Transverse colon (tissue), 4 donors: ENCODE results near the gene UAP1L1. TPM values are rescaled to one million over a fixed set of nuclear protein-coding genes. Genes with fewer than 3 reads are reported as not detected.

Source experiments
- DNase-seq: peaks from one replicate; pipeline ENCODE4 v3.0.0-alpha.2; 2019
- H3K27ac ChIP-seq, 4 donors: fragments of 200-600 bp; sonication (generic); 2 replicates each; pipeline ENCODE4 v1.5.1; 2016 to 2018; ENCODE audit warnings: inconsistent platforms in 4 of 4
- H3K27me3 ChIP-seq: fragments of 200-600 bp; sonication (generic); 2 replicates; pipeline ENCODE4 v1.5.1; 2017; ENCODE audit warnings: inconsistent platforms
- H3K36me3 ChIP-seq, 4 donors: fragments of 200-600 bp; sonication (generic); 2 replicates each; pipeline ENCODE4 v1.5.1; 2017 to 2019; ENCODE audit warnings: inconsistent platforms in 4 of 4
- H3K4me1 ChIP-seq, 4 donors: fragments of 200-600 bp; sonication (generic); 2 replicates each; pipeline ENCODE4 v1.5.1; 2017 to 2020; ENCODE audit warnings: inconsistent platforms in 4 of 4
- H3K4me3 ChIP-seq, 4 donors: fragments of 200-600 bp; sonication (generic); 1 replicate in 1 of 4; 2 replicates in 3 of 4; pipeline versions ENCODE4 v1.5.1 to v1.6.1; 2017 to 2019; ENCODE audit warnings: inconsistent platforms in 4 of 4
- H3K9me3 ChIP-seq, 2 donors: fragments of 200-600 bp; sonication (generic); 2 replicates each; pipeline ENCODE4 v1.5.1; 2017 to 2019; ENCODE audit warnings: inconsistent platforms in 2 of 2
- EP300 ChIP-seq: sonication (generic); formaldehyde crosslinking; IDR thresholded peaks from one replicate; pipeline ENCODE4 v1.6.1; 2017; ENCODE audit warnings: antibody characterized with exemption, low read depth
- POLR2A ChIP-seq: fragments of 450-650 bp; IDR thresholded peaks from one replicate; pipeline ENCODE4 v1.6.1; 2016; ENCODE audit warnings: antibody characterized with exemption, mild to moderate bottlenecking, moderate library complexity
- POLR2AphosphoS5 ChIP-seq, 3 donors: sonication (generic); formaldehyde crosslinking; IDR thresholded peaks; one replicate each; pipeline ENCODE4 v1.6.1; 2016; ENCODE audit warnings: antibody characterized with exemption in 3 of 3
- WGBS, 2 donors: methylation state at CpG; one replicate each; pipeline ENCODE4 v1.1.5; 2018; ENCODE audit warnings: low coverage in 1 of 2; 5-methylcytosine and 5-hydroxymethylcytosine counted together
- in situ Hi-C, 4 donors: fragments of 200-750 bp; cut with MboI; loops; one replicate each; pipeline versions ENCODE4 v1.15.0 to v1.15.1; 2017; ENCODE audit warnings: low sequenced_read_pairs in 3 of 4, low pct_ligation_motif_present in 1 of 4, low pct_unique_long_range_greater_than_20kb in 1 of 4
- intact Hi-C: fragments of 100-400 bp; cut with DNase I; formaldehyde crosslinking; loops from one replicate; pipeline ENCODE4 v1.15.1; 2023; ENCODE audit warnings: low total_unique reads
- total RNA-seq, 4 donors: library from RNA; depleted of rRNA; stranded (reverse); fragments of >200 nt; gene quantifications; one replicate each; pipeline ENCODE4 v1.1.0, GENCODE V29; 2016
- TF ChIP-seq, protein P1 (sequence below), 5 experiments: fragments of 200-600 bp in 3 of 5; fragments of 450-650 bp in 2 of 5; sonication (generic) in 3 of 5; IDR thresholded peaks; 1 replicate in 2 of 5; 2 replicates in 3 of 5; pipeline ENCODE4 v1.5.1; 2016 to 2017; ENCODE audit warnings: antibody characterized with exemption in 5 of 5, inconsistent platforms in 3 of 5, mild to moderate bottlenecking in 2 of 5, moderate library complexity in 1 of 5

The UAP1L1 gene
- total RNA-seq, 4 donors from 2014 or later = 6.4 to 28.8 (median 11.7) TPM

DNA sequence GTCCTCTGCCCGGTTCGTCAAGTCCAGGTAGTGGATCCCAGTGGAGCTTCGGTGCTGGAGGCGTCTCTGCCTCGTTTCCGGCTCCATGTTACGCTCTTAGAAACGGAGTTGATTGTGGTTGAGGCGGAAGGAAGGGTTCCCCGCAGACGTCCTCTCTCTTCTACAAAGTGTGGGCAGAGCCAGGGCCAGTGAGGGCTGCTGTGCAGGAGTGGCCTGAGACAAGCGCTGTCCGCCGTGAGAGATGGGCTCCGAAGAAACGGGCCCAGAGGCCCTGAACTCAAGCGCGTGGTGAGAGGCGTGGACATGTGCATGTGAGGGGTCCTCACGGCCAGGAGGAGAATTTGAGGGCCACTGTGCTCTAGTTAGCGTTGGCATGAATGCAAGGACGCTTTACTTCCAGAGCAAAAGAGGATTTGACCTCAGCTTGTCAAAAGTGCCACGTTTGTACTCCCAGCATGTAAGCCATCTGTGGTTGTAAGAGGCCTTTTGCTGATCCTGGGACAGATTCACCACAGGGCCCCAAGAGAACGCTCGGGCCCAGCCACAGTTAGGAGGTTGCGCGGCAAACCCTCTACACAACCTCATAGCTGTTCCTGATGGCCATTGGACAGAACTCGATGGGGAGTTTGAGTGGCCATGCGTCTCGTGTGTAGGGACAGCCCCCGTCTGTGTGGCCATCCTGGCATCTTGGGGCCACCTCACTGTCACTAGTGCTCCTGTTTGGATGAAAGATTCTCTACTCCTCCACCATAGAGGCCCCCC is 19.6 kb downstream of the UAP1L1 start:
- Histone ChIP-seq H3K36me3 (peaks cover 0 to 9% (median 7%) of the 10 kb centered on the region in 4 donors), H3K9me3 (no peaks in the 10 kb centered on the region), H3K27ac (no peak overlapping the region), H3K4me1 (no peaks in the 10 kb centered on the region), H3K4me3 (no peak overlapping the region), H3K27me3 (no peaks in the 10 kb centered on the region)
- WGBS, 2 donors = 89 to 95% methylated on average over 11 to 31 of the region's 31 CpGs
- TF ChIP-seq POLR2A = no peak
- no peak for TF ChIP-seq EP300
- TF ChIP-seq, protein P1, sequence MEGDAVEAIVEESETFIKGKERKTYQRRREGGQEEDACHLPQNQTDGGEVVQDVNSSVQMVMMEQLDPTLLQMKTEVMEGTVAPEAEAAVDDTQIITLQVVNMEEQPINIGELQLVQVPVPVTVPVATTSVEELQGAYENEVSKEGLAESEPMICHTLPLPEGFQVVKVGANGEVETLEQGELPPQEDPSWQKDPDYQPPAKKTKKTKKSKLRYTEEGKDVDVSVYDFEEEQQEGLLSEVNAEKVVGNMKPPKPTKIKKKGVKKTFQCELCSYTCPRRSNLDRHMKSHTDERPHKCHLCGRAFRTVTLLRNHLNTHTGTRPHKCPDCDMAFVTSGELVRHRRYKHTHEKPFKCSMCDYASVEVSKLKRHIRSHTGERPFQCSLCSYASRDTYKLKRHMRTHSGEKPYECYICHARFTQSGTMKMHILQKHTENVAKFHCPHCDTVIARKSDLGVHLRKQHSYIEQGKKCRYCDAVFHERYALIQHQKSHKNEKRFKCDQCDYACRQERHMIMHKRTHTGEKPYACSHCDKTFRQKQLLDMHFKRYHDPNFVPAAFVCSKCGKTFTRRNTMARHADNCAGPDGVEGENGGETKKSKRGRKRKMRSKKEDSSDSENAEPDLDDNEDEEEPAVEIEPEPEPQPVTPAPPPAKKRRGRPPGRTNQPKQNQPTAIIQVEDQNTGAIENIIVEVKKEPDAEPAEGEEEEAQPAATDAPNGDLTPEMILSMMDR (IDR thresholded peaks at IDR 0.05) = no peak
- no peak for TF ChIP-seq POLR2AphosphoS5 (IDR thresholded peaks at IDR 0.05)
- intact Hi-C loops = no loop called here
- DNase-seq = no peak
- in situ Hi-C loops = no loop called here

- Histone ChIP-seq H3K27ac (no peak overlapping the region), H3K36me3 (peaks cover 0 to 17% (median 8%) of the 10 kb centered on the region in 4 donors), H3K9me3 (no peaks in the 10 kb centered on the region), H3K4me1 (no peaks in the 10 kb centered on the region), H3K4me3 (no peak overlapping the region), H3K27me3 (no peaks in the 10 kb centered on the region)
- in situ Hi-C loops = no loop called here
- TF ChIP-seq POLR2AphosphoS5 (IDR thresholded peaks at IDR 0.05) (no peak), POLR2A (no peak), EP300 (no peak)
- TF ChIP-seq, protein P1 (IDR thresholded peaks at IDR 0.05) = no peak
- 92 to 95% methylated on average over 8 to 13 of the region's 20 CpGs for WGBS, 2 donors
- intact Hi-C loops = no loop called here
- DNase-seq = no peak
Observed at GRCh38 chr9:137097761-137098462, 20.6 kb downstream of the UAP1L1 start.

DNA sequence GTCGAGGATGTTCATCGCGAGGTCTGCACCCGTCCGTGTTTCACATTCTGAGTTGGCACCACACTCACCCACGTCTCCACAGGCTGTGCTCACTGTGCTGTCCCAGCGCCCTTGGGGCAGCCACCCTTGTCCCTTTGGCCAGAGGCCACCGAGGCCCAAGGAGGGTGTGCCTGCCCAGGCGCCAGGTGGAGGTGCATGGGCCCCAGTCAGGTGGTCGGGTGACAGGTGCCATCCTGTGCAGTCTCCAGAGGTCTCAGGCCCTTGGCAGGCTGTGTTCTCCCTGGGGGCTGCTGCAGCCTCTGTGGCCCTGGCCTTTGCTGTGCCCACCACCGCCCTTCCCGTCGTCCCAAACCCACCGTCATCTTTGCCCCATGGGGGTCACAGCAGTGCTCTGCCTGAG is 21.9 kb downstream of the UAP1L1 start:
- TF ChIP-seq, protein P1 (IDR thresholded peaks at IDR 0.05) = no peak
- TF ChIP-seq POLR2A (no peak), POLR2AphosphoS5 (IDR thresholded peaks at IDR 0.05) (no peak), EP300 (no peak)
- Histone ChIP-seq H3K27me3 (no peaks in the 10 kb centered on the region), H3K36me3 (peaks cover 0 to 29% (median 8%) of the 10 kb centered on the region in 4 donors), H3K9me3 (no peaks in the 10 kb centered on the region), H3K4me3 (no peak overlapping the region), H3K27ac (no peak overlapping the region), H3K4me1 (no peaks in the 10 kb centered on the region)
- in situ Hi-C loops = no loop called here
- intact Hi-C loops = no loop called here
- WGBS, 2 donors = 88% methylated on average over 14 of the region's 14 CpGs; no CpG with 5 or more reads in 1 of the 2 donors
- no peak for DNase-seq

- no peak overlapping the region for H3K27ac ChIP-seq
- no peaks in the 10 kb centered on the region for H3K4me1 ChIP-seq
- in situ Hi-C loops (loop anchor here in 1 of 4 donors (25.0 kb wide), 1 partner anchor 109 kb away; the partner anchor contains the start of genes NDOR1, RNF208, TMEM203 and TPRN), intact Hi-C loops (no loop called here)
- no peaks in the 10 kb centered on the region for H3K9me3 ChIP-seq
- no peak for TF ChIP-seq POLR2AphosphoS5 (IDR thresholded peaks at IDR 0.05)
- TF ChIP-seq EP300 = no peak
- TF ChIP-seq, protein P1 (IDR thresholded peaks at IDR 0.05) = no peak
- TF ChIP-seq POLR2A = no peak
- H3K36me3 ChIP-seq = peaks cover 0 to 34% (median 8%) of the 10 kb centered on the region in 4 donors
- no peak for DNase-seq
- no peaks in the 10 kb centered on the region for H3K27me3 ChIP-seq
- H3K4me3 ChIP-seq = no peak overlapping the region
- WGBS, 2 donors = 82 to 94% methylated on average over 8 to 37 of the region's 37 CpGs
Observed at GRCh38 chr9:137103206-137103999, 26.1 kb downstream of the UAP1L1 start.
